Parathyroid adenoma (tissue), 2 donors: ENCODE measurements around the gene PGS1.

Source experiments
- H2AFZ ChIP-seq: fragments of 300-600 bp; sonication (generic); one replicate; pipeline ENCODE4 v1.7.0; 2017; ENCODE audit warnings: antibody characterized with exemption, mild to moderate bottlenecking
- H3K27ac ChIP-seq: fragments of 300-600 bp; sonication (generic); one replicate; pipeline ENCODE4 v1.7.0; 2017
- H3K27me3 ChIP-seq: fragments of 300-600 bp; sonication (generic); one replicate; pipeline ENCODE4 v1.7.0; 2017; ENCODE audit warnings: low read length; ENCODE audit not compliant: control insufficient read depth, insufficient read depth
- H3K36me3 ChIP-seq: fragments of 300-600 bp; sonication (generic); one replicate; pipeline ENCODE4 v1.7.0; 2017; ENCODE audit warnings: low read length; ENCODE audit not compliant: control insufficient read depth, insufficient read depth
- H3K4me1 ChIP-seq: fragments of 300-600 bp; sonication (generic); one replicate; pipeline ENCODE4 v1.7.0; 2017; ENCODE audit warnings: control low read depth
- H3K4me2 ChIP-seq: fragments of 300-600 bp; sonication (generic); one replicate; pipeline ENCODE4 v1.7.0; 2017; ENCODE audit warnings: low read length
- H3K4me3 ChIP-seq: fragments of 300-600 bp; sonication (generic); one replicate; pipeline ENCODE4 v1.7.0; 2017; ENCODE audit warnings: low read depth, low read length
- H3K79me2 ChIP-seq: fragments of 300-600 bp; sonication (generic); one replicate; pipeline ENCODE4 v1.7.0; 2017; ENCODE audit warnings: control low read depth
- H3K9ac ChIP-seq: fragments of 300-600 bp; sonication (generic); one replicate; pipeline ENCODE4 v1.7.0; 2017; ENCODE audit warnings: mild to moderate bottlenecking
- H3K9me3 ChIP-seq: fragments of 300-600 bp; sonication (generic); one replicate; pipeline ENCODE4 v1.7.0; 2017; ENCODE audit warnings: low read length; ENCODE audit not compliant: control insufficient read depth
- CTCF ChIP-seq: fragments of 300-600 bp; sonication (generic); IDR thresholded peaks from one replicate; pipeline ENCODE4 v1.7.0; 2017; ENCODE audit warnings: antibody characterized with exemption, mild to moderate bottlenecking
- donor health status: primary hyperparathyroidism.

The PGS1 gene

GRCh38 chr17:78399028-78399692 is 20.7 kb downstream of the PGS1 start:
- Histone ChIP-seq H3K9ac (no peak overlapping the region), H3K4me2 (no peak overlapping the region), H3K36me3 (no peaks in the 10 kb centered on the region), H3K27ac (no peak overlapping the region), H3K27me3 (no peaks in the 10 kb centered on the region), H3K79me2 (peaks cover 74% of the 10 kb centered on the region), H3K4me1 (peaks cover 3% of the 10 kb centered on the region), H3K4me3 (no peak overlapping the region), H3K9me3 (no peaks in the 10 kb centered on the region), H2AFZ (no peak overlapping the region)
- no peak for TF ChIP-seq CTCF

- Histone ChIP-seq H3K27ac (no peak overlapping the region), H3K27me3 (no peaks in the 10 kb centered on the region), H3K79me2 (peaks cover 72% of the 10 kb centered on the region), H3K9me3 (no peaks in the 10 kb centered on the region), H3K4me1 (no peaks in the 10 kb centered on the region), H3K4me3 (no peak overlapping the region), H3K9ac (no peak overlapping the region), H3K36me3 (no peaks in the 10 kb centered on the region), H3K4me2 (no peak overlapping the region), H2AFZ (no peak overlapping the region)
- no peak for TF ChIP-seq CTCF
Observed at GRCh38 chr17:78399693-78400144, 21.3 kb downstream of the PGS1 start.

- Histone ChIP-seq H3K36me3 (no peaks in the 10 kb centered on the region), H3K4me2 (no peak overlapping the region), H3K27ac (no peak overlapping the region), H3K27me3 (no peaks in the 10 kb centered on the region), H3K4me1 (no peaks in the 10 kb centered on the region), H3K79me2 (peaks cover 71% of the 10 kb centered on the region), H3K9ac (no peak overlapping the region), H3K9me3 (no peaks in the 10 kb centered on the region), H3K4me3 (no peak overlapping the region), H2AFZ (no peak overlapping the region)
- TF ChIP-seq CTCF = no peak
Observed at GRCh38 chr17:78400581-78401240, 22.3 kb downstream of the PGS1 start.

GRCh38 chr17:78401246-78401645 is 22.8 kb downstream of the PGS1 start:
- H3K79me2 ChIP-seq = peaks cover 71% of the 10 kb centered on the region
- H3K4me3 ChIP-seq = no peak overlapping the region
- no peaks in the 10 kb centered on the region for H3K27me3 ChIP-seq
- no peak overlapping the region for H3K4me2 ChIP-seq
- no peaks in the 10 kb centered on the region for H3K4me1 ChIP-seq
- no peaks in the 10 kb centered on the region for H3K9me3 ChIP-seq
- H2AFZ ChIP-seq = no peak overlapping the region
- no peak for TF ChIP-seq CTCF
- no peak overlapping the region for H3K9ac ChIP-seq
- H3K36me3 ChIP-seq = no peaks in the 10 kb centered on the region
- no peak overlapping the region for H3K27ac ChIP-seq
